Brain microvascular endothelial cell (primary cell): ENCODE data around the gene TSPO2.

Experiments used
- DNase-seq: peaks from one replicate; pipeline ENCODE4 v3.0.0-alpha.2; 2020
- H3K27ac ChIP-seq: fragments of 250-450 bp; sonication (Bioruptor Pico); 2 replicates; pipeline ENCODE4 v1.5.1; 2020; ENCODE audit warnings: mild to moderate bottlenecking, moderate library complexity
- H3K27me3 ChIP-seq: fragments of 250-450 bp; sonication (Bioruptor Pico); replicated peaks from 2 replicates; pipeline ENCODE4 v1.5.1; 2020; ENCODE audit warnings: mild to moderate bottlenecking
- H3K36me3 ChIP-seq: fragments of 250-450 bp; sonication (Bioruptor Pico); replicated peaks from 2 replicates; pipeline ENCODE4 v1.5.1; 2020; ENCODE audit warnings: mild to moderate bottlenecking
- H3K4me3 ChIP-seq: 2 replicates; pipeline ENCODE4 v1.5.1; 2011; ENCODE audit warnings: low read depth, mild to moderate bottlenecking, control low read depth, low read length, moderate library complexity
- in situ Hi-C: cut with HindIII; loops from 2 replicates; pipeline ENCODE4 v1.10.0; 2017; ENCODE audit warnings: low sequenced_read_pairs, low pct_ligation_motif_present
- TF ChIP-seq, protein P1 (sequence below): IDR thresholded peaks from 2 replicates; pipeline ENCODE4 v1.5.1; 2011; ENCODE audit warnings: low read depth, mild to moderate bottlenecking, moderate library complexity, low read length, control low read depth, inconsistent platforms; ENCODE audit errors: missing control alignments

TSPO2 gene

GRCh38 chr6:41047745-41048732 is 5.8 kb downstream of the TSPO2 start:
- no peak for DNase-seq
- TF ChIP-seq, protein P1, sequence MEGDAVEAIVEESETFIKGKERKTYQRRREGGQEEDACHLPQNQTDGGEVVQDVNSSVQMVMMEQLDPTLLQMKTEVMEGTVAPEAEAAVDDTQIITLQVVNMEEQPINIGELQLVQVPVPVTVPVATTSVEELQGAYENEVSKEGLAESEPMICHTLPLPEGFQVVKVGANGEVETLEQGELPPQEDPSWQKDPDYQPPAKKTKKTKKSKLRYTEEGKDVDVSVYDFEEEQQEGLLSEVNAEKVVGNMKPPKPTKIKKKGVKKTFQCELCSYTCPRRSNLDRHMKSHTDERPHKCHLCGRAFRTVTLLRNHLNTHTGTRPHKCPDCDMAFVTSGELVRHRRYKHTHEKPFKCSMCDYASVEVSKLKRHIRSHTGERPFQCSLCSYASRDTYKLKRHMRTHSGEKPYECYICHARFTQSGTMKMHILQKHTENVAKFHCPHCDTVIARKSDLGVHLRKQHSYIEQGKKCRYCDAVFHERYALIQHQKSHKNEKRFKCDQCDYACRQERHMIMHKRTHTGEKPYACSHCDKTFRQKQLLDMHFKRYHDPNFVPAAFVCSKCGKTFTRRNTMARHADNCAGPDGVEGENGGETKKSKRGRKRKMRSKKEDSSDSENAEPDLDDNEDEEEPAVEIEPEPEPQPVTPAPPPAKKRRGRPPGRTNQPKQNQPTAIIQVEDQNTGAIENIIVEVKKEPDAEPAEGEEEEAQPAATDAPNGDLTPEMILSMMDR = no peak
- H3K4me3 ChIP-seq = no peak overlapping the region
- no peaks in the 10 kb centered on the region for H3K36me3 ChIP-seq
- in situ Hi-C loops = no loop called here
- H3K27ac ChIP-seq = no peak overlapping the region
- no peaks in the 10 kb centered on the region for H3K27me3 ChIP-seq

DNA sequence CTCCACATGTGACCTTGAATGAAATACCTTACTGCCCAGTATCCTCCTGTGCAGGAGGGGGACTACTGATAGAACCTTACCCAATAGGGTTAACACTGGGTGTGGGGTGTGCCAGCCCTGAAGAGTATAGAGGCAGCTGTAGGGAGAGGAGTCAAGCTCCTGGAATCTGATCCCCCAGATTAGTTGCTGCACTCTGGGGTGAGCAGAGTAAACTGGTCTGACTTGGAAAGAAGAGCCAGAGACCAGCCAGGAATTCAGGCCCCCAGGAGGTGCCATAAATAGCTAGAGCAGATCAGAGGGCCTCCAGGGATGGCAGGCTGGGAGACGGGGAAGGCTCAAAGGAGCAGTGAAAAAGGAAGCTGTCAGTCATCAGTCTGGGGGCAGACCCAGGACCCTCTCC is 7.3 kb downstream of the TSPO2 start:
- TF ChIP-seq, protein P1 = no peak
- H3K4me3 ChIP-seq = no peak overlapping the region
- in situ Hi-C loops = no loop called here

GRCh38 chr6:41049955-41050354 is 7.7 kb downstream of the TSPO2 start:
- H3K27me3 ChIP-seq = no peaks in the 10 kb centered on the region
- in situ Hi-C loops = no loop called here
- H3K36me3 ChIP-seq = no peaks in the 10 kb centered on the region
- no peak overlapping the region for H3K4me3 ChIP-seq
- TF ChIP-seq, protein P1 = no peak
- H3K27ac ChIP-seq = no peak overlapping the region
- no peak for DNase-seq

More for the DNA sequence above, 7.3 kb downstream of the TSPO2 start:
- no peak for DNase-seq
- no peak overlapping the region for H3K27ac ChIP-seq
- H3K36me3 ChIP-seq = no peaks in the 10 kb centered on the region
- no peaks in the 10 kb centered on the region for H3K27me3 ChIP-seq

DNA sequence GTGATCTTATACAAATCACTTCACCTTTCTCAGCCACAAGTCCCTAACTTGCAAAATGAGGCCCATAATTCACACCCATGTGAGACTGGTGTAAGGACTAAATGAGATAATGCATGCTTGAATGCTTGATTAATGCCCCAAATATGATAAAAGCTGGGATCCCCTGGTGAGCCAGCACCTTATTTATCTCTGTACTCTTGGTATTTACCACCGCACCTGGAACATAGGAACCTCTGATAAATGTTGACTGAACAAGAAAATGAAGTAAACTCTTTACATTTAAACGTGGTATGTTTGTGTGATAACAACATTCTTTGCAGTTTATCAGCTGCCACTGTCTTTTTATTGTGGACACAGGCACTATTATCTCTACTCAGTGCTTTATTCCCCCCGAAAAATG is 8.3 kb downstream of the TSPO2 start:
- TF ChIP-seq, protein P1 = no peak
- in situ Hi-C loops = no loop called here
- Histone ChIP-seq H3K36me3 (no peaks in the 10 kb centered on the region), H3K27ac (no peak overlapping the region), H3K4me3 (no peak overlapping the region), H3K27me3 (no peaks in the 10 kb centered on the region)
- no peak for DNase-seq

DNA sequence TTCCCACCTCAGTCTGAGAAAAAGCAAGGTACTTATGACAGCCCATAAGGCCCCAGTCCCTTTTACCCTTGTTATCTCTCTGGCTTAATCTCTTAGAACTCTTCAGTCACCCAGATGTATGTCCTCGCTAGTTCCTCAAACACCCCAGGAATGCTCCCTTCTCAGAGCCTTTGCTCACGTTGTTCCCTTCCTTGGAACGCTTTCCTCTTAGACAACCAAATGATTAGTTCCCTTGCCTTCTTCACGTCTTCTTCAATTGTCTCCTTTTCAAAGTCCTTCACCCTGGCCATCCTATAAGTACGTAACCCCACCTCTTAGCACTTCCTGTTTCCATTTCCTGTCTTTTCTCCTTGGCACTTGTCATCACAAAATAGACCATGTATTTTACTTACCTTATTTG is 9.6 kb downstream of the TSPO2 start:
- no peak overlapping the region for H3K27ac ChIP-seq
- in situ Hi-C loops = no loop called here
- H3K4me3 ChIP-seq = no peak overlapping the region

More for the DNA sequence above, 9.6 kb downstream of the TSPO2 start:
- TF ChIP-seq, protein P1 = no peak
- H3K27me3 ChIP-seq = no peaks in the 10 kb centered on the region
- no peak for DNase-seq
- H3K36me3 ChIP-seq = no peaks in the 10 kb centered on the region
